SK-N-SH (cell line): ENCODE measurements around the gene STAT1. TPM values are rescaled to one million over a fixed set of nuclear protein-coding genes. Genes with fewer than 3 reads are reported as not detected.
A peak's percentile ranks its signal among the peaks of the same experiment; 100 is the strongest.

ENCODE experiments used
- CTCF ChIA-PET: fragments of 300-600, 350-600 bp; formaldehyde crosslinking; extraction: SDS; loops from one replicate; lab custom pipeline; 2021; lab: Yijun Ruan, JAX
- POLR2A ChIA-PET: fragments of 350-600 bp; sonication (Branson Sonifier 250); formaldehyde crosslinking; extraction: SDS; loops from one replicate; lab custom pipeline; 2020; ENCODE audit warnings: antibody characterized with exemption, inconsistent platforms; lab: Yijun Ruan, JAX
- DNase-seq: peaks from one replicate; pipeline ENCODE4 v3.0.0; 2012
- H2AFZ ChIP-seq: fragments of 200-600 bp; sonication (generic); 2 replicates; pipeline ENCODE4 v1.8.1; 2016; ENCODE audit warnings: antibody characterized with exemption, mild to moderate bottlenecking, low read depth
- H3F3A ChIP-seq: fragments of 200-600 bp; sonication (generic); replicated peaks from 2 replicates; pipeline ENCODE3; 2016; ENCODE audit warnings: antibody characterized with exemption, mild to moderate bottlenecking; ENCODE audit not compliant: insufficient read depth
- H3K27ac ChIP-seq, 2 experiments: fragments of 200-500 bp in 1 of 2; fragments of 200-600 bp in 1 of 2; sonication (Bioruptor generic) in 1 of 2; sonication (generic), shearing (Covaris generic) in 1 of 2; 2 replicates each; pipeline versions ENCODE4 v1.5.1 to v1.6.1; 2014 to 2016; ENCODE audit warnings: low read depth in 2 of 2, inconsistent platforms in 1 of 2, low read length in 1 of 2, mild to moderate bottlenecking in 1 of 2, mixed read lengths in 1 of 2
- H3K27me3 ChIP-seq: fragments of 200-600 bp; sonication (generic), shearing (Covaris generic); 2 replicates; pipeline ENCODE4 v1.6.1; 2016; ENCODE audit warnings: mixed run types; ENCODE audit not compliant: insufficient read depth
- H3K36me3 ChIP-seq, 2 experiments: fragments of 200-500 bp in 1 of 2; fragments of 200-600 bp in 1 of 2; sonication (Bioruptor generic) in 1 of 2; sonication (generic) in 1 of 2; replicated peaks in 1 of 2; 2 replicates each; pipeline versions ENCODE3 to v1.5.1; 2014 to 2016; ENCODE audit warnings: low read length in 1 of 2, mild to moderate bottlenecking in 1 of 2; ENCODE audit not compliant: insufficient read depth in 2 of 2, control insufficient read depth in 1 of 2
- H3K4me1 ChIP-seq, 2 experiments: fragments of 200-500 bp in 1 of 2; fragments of 200-600 bp in 1 of 2; sonication (Bioruptor generic) in 1 of 2; sonication (generic), shearing (Covaris generic) in 1 of 2; 2 replicates each; pipeline versions ENCODE4 v1.5.1 to v1.6.1; 2014 to 2016; ENCODE audit warnings: low read depth in 1 of 2, low read length in 1 of 2, mixed run types in 1 of 2; ENCODE audit not compliant: insufficient read depth in 2 of 2, control insufficient read depth in 1 of 2
- H3K4me2 ChIP-seq: fragments of 200-600 bp; sonication (generic), shearing (Covaris generic); 2 replicates; pipeline ENCODE4 v1.6.1; 2017; ENCODE audit warnings: mixed run types
- H3K4me3 ChIP-seq, 2 experiments: fragments of 200-500 bp in 1 of 2; fragments of 200-600 bp in 1 of 2; sonication (Bioruptor generic) in 1 of 2; sonication (generic), shearing (Covaris generic) in 1 of 2; 2 replicates each; pipeline versions ENCODE4 v1.5.1 to v1.8.1; 2014 to 2016; ENCODE audit warnings: low read depth in 2 of 2, inconsistent platforms in 1 of 2, low read length in 1 of 2, mild to moderate bottlenecking in 1 of 2, mixed read lengths in 1 of 2, moderate library complexity in 1 of 2
- H3K79me2 ChIP-seq: fragments of 200-600 bp; sonication (generic); 2 replicates; pipeline ENCODE4 v1.8.1; 2017; ENCODE audit warnings: mild to moderate bottlenecking; ENCODE audit not compliant: insufficient read depth
- H3K9ac ChIP-seq: fragments of 200-600 bp; sonication (generic); 2 replicates; pipeline ENCODE4 v1.6.1; 2017; ENCODE audit warnings: mixed run types
- H3K9me2 ChIP-seq: fragments of 200-600 bp; sonication (generic); 2 replicates; pipeline ENCODE4 v1.6.1; 2017; ENCODE audit warnings: mixed run types
- H3K9me3 ChIP-seq: fragments of 200-600 bp; sonication (generic); 2 replicates; pipeline ENCODE4 v1.6.1; 2017; ENCODE audit warnings: mixed run types, mild to moderate bottlenecking, moderate library complexity
- H4K20me1 ChIP-seq: fragments of 200-600 bp; sonication (generic); 2 replicates; pipeline ENCODE4 v1.6.1; 2017; ENCODE audit warnings: mild to moderate bottlenecking, mixed run types; ENCODE audit not compliant: insufficient read depth
- EP300 ChIP-seq, 2 experiments: IDR thresholded peaks; 2 replicates each; pipeline versions ENCODE4 v1.4.0 to v1.6.1; 2012; ENCODE audit warnings: borderline replicate concordance in 1 of 2, low read depth in 1 of 2, low read length in 1 of 2
- FOXJ3 ChIP-seq: sonication (generic); formaldehyde crosslinking; IDR thresholded peaks from 2 replicates; pipeline ENCODE4 v1.5.1; 2020; ENCODE audit warnings: mild to moderate bottlenecking, missing genetic modification reagents
- REST ChIP-seq: IDR thresholded peaks from 2 replicates; pipeline ENCODE4 v1.6.1; 2012; ENCODE audit warnings: mild to moderate bottlenecking, low read depth, low read length, moderate library complexity
- TCF12 ChIP-seq: IDR thresholded peaks from 2 replicates; pipeline ENCODE4 v1.4.0; 2012
- USF1 ChIP-seq: IDR thresholded peaks from 2 replicates; pipeline ENCODE4 v1.4.0; 2012; ENCODE audit warnings: low read depth, borderline replicate concordance
- WGBS: methylation state at CpG from one replicate; pipeline ENCODE4 v1.1.6; 2017; ENCODE audit warnings: low lambda C conversion rate; 5-methylcytosine and 5-hydroxymethylcytosine counted together
- polyA plus RNA-seq, 3 experiments: library from polyadenylated mRNA; depleted of rRNA; stranded (reverse); fragments of >200 nt; gene quantifications; 2 replicates each; pipeline ENCODE4 v1.2.3, GENCODE V29; 2012

Gene STAT1
- polyA plus RNA-seq, 1 of the 3 experiments (the other 2 are of a cell fraction): 22.1 TPM

GRCh38 chr2:191038741-191039140, 24.8 kb upstream of the STAT1 start:
- Histone ChIP-seq H3K9me3 (no peaks in the 10 kb centered on the region), H4K20me1 (no peaks in the 10 kb centered on the region), H3K27ac (no peak overlapping the region; a peak in 1 of 4 replicates), H3K9ac (no peak overlapping the region), H3K4me3 (no peak overlapping the region), H3K36me3 (no peaks in the 10 kb centered on the region), H3K27me3 (no peaks in the 10 kb centered on the region), H3K79me2 (no peaks in the 10 kb centered on the region), H3F3A (no peaks in the 10 kb centered on the region), H3K9me2 (no peaks in the 10 kb centered on the region), H3K4me2 (no peak overlapping the region), H2AFZ (no peak overlapping the region), H3K4me1 (peaks cover 0 to 14% of the 10 kb centered on the region in 2 experiments; a peak in 2 of 4 replicates)
- CTCF ChIA-PET: interaction anchor here (0.6 to 4.0 kb wide), 6 partner anchors 11 to 768 kb away, joined by 3 to 25 read pairs (median 4); no protein-coding TSS in a partner anchor
- no peak for TF ChIP-seq EP300 (IDR thresholded peaks at IDR 0.05; ENCODE audit: borderline replicate concordance in 1 of 2, low read depth in 1 of 2, low read length in 1 of 2)
- POLR2A ChIA-PET: no interaction called here
- no peak for DNase-seq
- WGBS: 82% methylated on average over 1 of the region's 2 CpGs

- H3K27ac ChIP-seq: peak overlapping the region in 1 of 2 experiments; percentile 8; a peak in 1 of 4 replicates
- H4K20me1 ChIP-seq: no peaks in the 10 kb centered on the region
- no peaks in the 10 kb centered on the region for H3K9me2 ChIP-seq
- no peaks in the 10 kb centered on the region for H3F3A ChIP-seq
- peak overlapping the region; percentile 10; the same call in 1 of the 2 replicates for H2AFZ ChIP-seq
- POLR2A ChIA-PET: no interaction called here
- no peaks in the 10 kb centered on the region for H3K9me3 ChIP-seq
- H3K79me2 ChIP-seq: no peaks in the 10 kb centered on the region
- no peak overlapping the region for H3K9ac ChIP-seq
- no peak overlapping the region for H3K4me2 ChIP-seq
- CTCF ChIA-PET: interaction anchor here (0.6 to 1.6 kb wide), 6 partner anchors 9 to 767 kb away, joined by 3 to 5 read pairs (median 3); no protein-coding TSS in a partner anchor
- no peaks in the 10 kb centered on the region for H3K27me3 ChIP-seq
- DNase-seq: no peak
- WGBS: 34% methylated on average over 2 of the region's 2 CpGs
- peak; percentile 12; the same call in 1 of the 2 replicates for TF ChIP-seq TCF12
- TF ChIP-seq EP300 (IDR thresholded peaks at IDR 0.05; ENCODE audit: borderline replicate concordance in 1 of 2, low read depth in 1 of 2, low read length in 1 of 2): no peak
- H3K36me3 ChIP-seq: no peaks in the 10 kb centered on the region
- no peak overlapping the region for H3K4me3 ChIP-seq
- peaks cover 0 to 14% of the 10 kb centered on the region in 2 experiments; a peak in 2 of 4 replicates for H3K4me1 ChIP-seq
Measured at GRCh38 chr2:191038241-191038725, 24.3 kb upstream of the STAT1 start.

- H3K4me3 ChIP-seq: no peak overlapping the region
- no peaks in the 10 kb centered on the region for H3K79me2 ChIP-seq
- TF ChIP-seq USF1 (no peak), REST (no peak), FOXJ3 (CRISPR knock-in tag) (no peak)
- no peaks in the 10 kb centered on the region for H3F3A ChIP-seq
- WGBS: 90% methylated on average over 4 of the region's 4 CpGs
- CTCF ChIA-PET: interaction anchor here (0.6 to 1.6 kb wide), 4 partner anchors 8 to 15 kb away, joined by 3 to 4 read pairs (median 3); no protein-coding TSS in a partner anchor
- H3K27me3 ChIP-seq: no peaks in the 10 kb centered on the region
- POLR2A ChIA-PET: no interaction called here
- peaks cover 0 to 14% of the 10 kb centered on the region in 2 experiments; a peak in 2 of 4 replicates for H3K4me1 ChIP-seq
- no peak for DNase-seq
- H3K27ac ChIP-seq: no peak overlapping the region
- no peak overlapping the region for H2AFZ ChIP-seq
- H3K4me2 ChIP-seq: no peak overlapping the region
- no peak overlapping the region for H3K9ac ChIP-seq
- no peaks in the 10 kb centered on the region for H4K20me1 ChIP-seq
- H3K9me3 ChIP-seq: no peaks in the 10 kb centered on the region
- H3K9me2 ChIP-seq: no peaks in the 10 kb centered on the region
- no peaks in the 10 kb centered on the region for H3K36me3 ChIP-seq
Measured at GRCh38 chr2:191037351-191037750, 23.4 kb upstream of the STAT1 start.
